HEK293T (cell line): ENCODE results near the gene AMOTL2.

Experiments
- CTCF ChIA-PET: fragments of 350-600 bp; formaldehyde crosslinking; extraction: SDS; loops from one replicate; lab custom pipeline; 2021; ENCODE audit warnings: antibody characterized with exemption, inconsistent platforms; lab: Yijun Ruan, JAX
- POLR2A ChIA-PET: fragments of 350-600 bp; formaldehyde crosslinking; extraction: SDS; loops from one replicate; lab custom pipeline; 2020; ENCODE audit warnings: antibody characterized with exemption, inconsistent platforms; lab: Yijun Ruan, JAX
- DNase-seq: peaks from one replicate; pipeline ENCODE4 v3.0.0; 2012; ENCODE audit warnings: mixed read lengths; ENCODE audit errors: extremely low spot score
- ARNT ChIP-seq: fragments of 450-650 bp; IDR thresholded peaks from 2 replicates; pipeline ENCODE4 v1.6.1; 2017; ENCODE audit warnings: mild to moderate bottlenecking
- BHLHE40 ChIP-seq: fragments of 450-650 bp; IDR thresholded peaks from 2 replicates; pipeline ENCODE4 v1.6.1; 2016; ENCODE audit warnings: mild to moderate bottlenecking, moderate library complexity, borderline replicate concordance
- CTBP1 ChIP-seq: fragments of 450-650 bp; IDR thresholded peaks from 2 replicates; pipeline ENCODE4 v1.6.1; 2016; ENCODE audit warnings: borderline replicate concordance
- ELF4 ChIP-seq: fragments of 450-650 bp; IDR thresholded peaks from 2 replicates; pipeline ENCODE4 v1.6.1; 2017; ENCODE audit warnings: antibody characterized with exemption
- FOXA1 ChIP-seq: fragments of 450-650 bp; IDR thresholded peaks from 2 replicates; pipeline ENCODE4 v1.6.1; 2016; ENCODE audit warnings: mild to moderate bottlenecking
- FOXK2 ChIP-seq: fragments of 450-650 bp; IDR thresholded peaks from 2 replicates; pipeline ENCODE4 v1.6.1; 2016; ENCODE audit warnings: mild to moderate bottlenecking
- FOXM1 ChIP-seq: fragments of 450-650 bp; IDR thresholded peaks from 2 replicates; pipeline ENCODE4 v1.6.1; 2017; ENCODE audit warnings: mild to moderate bottlenecking, borderline replicate concordance
- HDGF ChIP-seq: fragments of 450-650 bp; IDR thresholded peaks from 2 replicates; pipeline ENCODE4 v1.6.1; 2017; ENCODE audit warnings: antibody characterized with exemption, borderline replicate concordance
- L3MBTL2 ChIP-seq: fragments of 450-650 bp; conservative IDR thresholded peaks from 2 replicates; pipeline ENCODE4 v1.6.1; 2016; ENCODE audit warnings: mild to moderate bottlenecking
- LEF1 ChIP-seq: fragments of 450-650 bp; IDR thresholded peaks from 2 replicates; pipeline ENCODE4 v1.6.1; 2017; ENCODE audit warnings: mild to moderate bottlenecking, borderline replicate concordance
- NFRKB ChIP-seq: fragments of 450-650 bp; IDR thresholded peaks from 2 replicates; pipeline ENCODE4 v1.6.1; 2016; ENCODE audit warnings: mild to moderate bottlenecking, moderate library complexity
- PKNOX1 ChIP-seq: fragments of 450-650 bp; IDR thresholded peaks from 2 replicates; pipeline ENCODE4 v1.6.1; 2016
- SP1 ChIP-seq: fragments of 450-650 bp; IDR thresholded peaks from 2 replicates; pipeline ENCODE4 v1.6.1; 2017
- SUZ12 ChIP-seq: fragments of 450-650 bp; IDR thresholded peaks from 2 replicates; pipeline ENCODE4 v1.6.1; 2016; ENCODE audit warnings: mild to moderate bottlenecking
- TARDBP ChIP-seq: fragments of 450-650 bp; IDR thresholded peaks from 2 replicates; pipeline ENCODE4 v1.6.1; 2016
- ZNF384 ChIP-seq: fragments of 450-650 bp; IDR thresholded peaks from 2 replicates; pipeline ENCODE4 v1.6.1; 2016

AMOTL2 gene

GRCh38 chr3:134389865-134390264, 15.6 kb upstream of the AMOTL2 start:
- CTCF ChIA-PET = no interaction called here
- TF ChIP-seq FOXK2 (no peak), TARDBP (no peak), CTBP1 (no peak), ARNT (no peak), ZNF384 (no peak), SP1 (no peak), PKNOX1 (no peak), BHLHE40 (no peak), L3MBTL2 (no peak), FOXM1 (no peak), SUZ12 (no peak), ELF4 (no peak), FOXA1 (no peak), NFRKB (no peak), HDGF (no peak), LEF1 (no peak)
- POLR2A ChIA-PET = no interaction called here
- DNase-seq = no peak

GRCh38 chr3:134388788-134389485, 14.7 kb upstream of the AMOTL2 start:
- CTCF ChIA-PET = no interaction called here
- TF ChIP-seq FOXA1 (no peak), ZNF384 (no peak), BHLHE40 (no peak), TARDBP (no peak), ARNT (no peak), L3MBTL2 (no peak), LEF1 (no peak), SP1 (no peak), SUZ12 (no peak), FOXM1 (no peak), CTBP1 (no peak)
- no peak for DNase-seq
- POLR2A ChIA-PET = no interaction called here

GRCh38 chr3:134388292-134388691, 14.0 kb upstream of the AMOTL2 start:
- TF ChIP-seq FOXA1 = no peak
- no peak for TF ChIP-seq CTBP1
- TF ChIP-seq HDGF = no peak
- TF ChIP-seq ARNT = no peak
- no peak for TF ChIP-seq SP1
- TF ChIP-seq BHLHE40 = no peak
- TF ChIP-seq LEF1 = no peak
- no peak for TF ChIP-seq FOXK2
- TF ChIP-seq TARDBP = no peak
- TF ChIP-seq L3MBTL2 = no peak
- TF ChIP-seq ELF4 = no peak
- no peak for DNase-seq
- POLR2A ChIA-PET = no interaction called here
- CTCF ChIA-PET = no interaction called here

GRCh38 chr3:134387293-134387692, 13.0 kb upstream of the AMOTL2 start:
- TF ChIP-seq BHLHE40 = no peak
- TF ChIP-seq LEF1 = no peak
- TF ChIP-seq FOXM1 = no peak
- no peak for TF ChIP-seq HDGF
- TF ChIP-seq NFRKB = no peak
- no peak for TF ChIP-seq CTBP1
- TF ChIP-seq TARDBP = no peak
- no peak for TF ChIP-seq SUZ12
- no peak for TF ChIP-seq ELF4
- TF ChIP-seq ZNF384 = no peak
- TF ChIP-seq FOXA1 = no peak
- TF ChIP-seq FOXK2 = no peak
- TF ChIP-seq ARNT = no peak
- ChIA-PET POLR2A (no interaction called here), CTCF (no interaction called here)
- no peak for DNase-seq

- CTCF ChIA-PET = no interaction called here
- DNase-seq = no peak
- no peak for TF ChIP-seq FOXA1
- TF ChIP-seq SP1 = no peak
- no peak for TF ChIP-seq ZNF384
- no peak for TF ChIP-seq FOXK2
- no peak for TF ChIP-seq SUZ12
- no peak for TF ChIP-seq HDGF
- no peak for TF ChIP-seq PKNOX1
- TF ChIP-seq L3MBTL2 = no peak
- TF ChIP-seq NFRKB = no peak
- no peak for TF ChIP-seq TARDBP
- no peak for TF ChIP-seq FOXM1
- no peak for TF ChIP-seq BHLHE40
- no peak for TF ChIP-seq CTBP1
- TF ChIP-seq ELF4 = no peak
- POLR2A ChIA-PET = no interaction called here
Measured at GRCh38 chr3:134384963-134385362, 10.7 kb upstream of the AMOTL2 start.

- ChIA-PET CTCF (no interaction called here), POLR2A (no interaction called here)
- TF ChIP-seq LEF1 = no peak
- TF ChIP-seq L3MBTL2 = no peak
- no peak for TF ChIP-seq FOXA1
- TF ChIP-seq SP1 = no peak
- no peak for TF ChIP-seq ZNF384
- TF ChIP-seq CTBP1 = no peak
- no peak for TF ChIP-seq FOXK2
- no peak for TF ChIP-seq NFRKB
- no peak for TF ChIP-seq FOXM1
- TF ChIP-seq BHLHE40 = no peak
- no peak for TF ChIP-seq ARNT
- TF ChIP-seq ELF4 = no peak
- no peak for TF ChIP-seq PKNOX1
- no peak for TF ChIP-seq HDGF
- no peak for DNase-seq
Measured at GRCh38 chr3:134381831-134382442, 7.7 kb upstream of the AMOTL2 start.
